ENCODE measurements around the gene CATSPERD.

- TF ChIP-seq TAF1 (IDR thresholded peaks at IDR 0.05; ENCODE audit: borderline replicate concordance, insufficient read depth, low read length) (no peak), SIN3A (IDR thresholded peaks at IDR 0.05; ENCODE audit: borderline replicate concordance, insufficient read depth, low read length) (no peak), POLR2AphosphoS5 (IDR thresholded peaks at IDR 0.05; ENCODE audit: low read depth, low read length) (no peak), REST (IDR thresholded peaks at IDR 0.05; ENCODE audit: insufficient read depth in 1 of 2, low read depth in 2 of 2, low read length in 2 of 2) (no peak), FOXP2 (optimal IDR thresholded peaks at IDR 0.05; ENCODE audit: borderline replicate concordance, extremely low read depth, extremely low read length, insufficient read depth) (no peak)
Measured at GRCh38 chr19:5814123-5814851, 93.8 kb downstream of the CATSPERD start.
